ENCODE measurements around the gene BEND3. TPM values are rescaled to one million over a fixed set of nuclear protein-coding genes. Genes with fewer than 3 reads are reported as not detected.
"Not testable (repeated sequence)": the region's sequence is repeated elsewhere in the genome, so short reads cannot be mapped to it uniquely, and the experiment has no call there.

The BEND3 gene
- total RNA-seq, 1 donor from 2014 or later = 3.9 TPM

GRCh38 chr6:107152638-107153430 is 37.5 kb upstream of the BEND3 start:
- DNase-seq (ENCODE audit: low read depth) (no peak), FAIRE-seq (no peak)
- no peaks in the 10 kb centered on the region for H3K27me3 ChIP-seq (ENCODE audit: control insufficient read depth, insufficient read depth, low read length)
- H3K4me3 ChIP-seq (ENCODE audit: low read depth, low read length) = no peak overlapping the region
- TF ChIP-seq CTCF (IDR thresholded peaks at IDR 0.05; ENCODE audit: insufficient read depth, low read length, severe bottlenecking) = no peak
- H3K36me3 ChIP-seq (ENCODE audit: control insufficient read depth, insufficient read depth, low read length) = no peaks in the 10 kb centered on the region

GRCh38 chr6:107144666-107145065 is 29.4 kb upstream of the BEND3 start:
- DNase-seq (ENCODE audit: low read depth) (no peak), FAIRE-seq (no peak)
- Histone ChIP-seq H3K4me3 (ENCODE audit: low read depth, low read length) (no peak overlapping the region), H3K27me3 (ENCODE audit: control insufficient read depth, insufficient read depth, low read length) (no peaks in the 10 kb centered on the region), H3K36me3 (ENCODE audit: control insufficient read depth, insufficient read depth, low read length) (no peaks in the 10 kb centered on the region)
- no peak for TF ChIP-seq CTCF (IDR thresholded peaks at IDR 0.05; ENCODE audit: insufficient read depth, low read length, severe bottlenecking)

- no peaks in the 10 kb centered on the region for H3K36me3 ChIP-seq (ENCODE audit: control insufficient read depth, insufficient read depth, low read length)
- FAIRE-seq (no peak), DNase-seq (ENCODE audit: low read depth) (no peak)
- H3K27me3 ChIP-seq (ENCODE audit: control insufficient read depth, insufficient read depth, low read length) = no peaks in the 10 kb centered on the region
- H3K4me3 ChIP-seq (ENCODE audit: low read depth, low read length) = no peak overlapping the region
- no peak for TF ChIP-seq CTCF (IDR thresholded peaks at IDR 0.05; ENCODE audit: insufficient read depth, low read length, severe bottlenecking)
Observed at GRCh38 chr6:107144014-107144413, 28.7 kb upstream of the BEND3 start.

- H3K27me3 ChIP-seq (ENCODE audit: control insufficient read depth, insufficient read depth, low read length) = no peaks in the 10 kb centered on the region
- H3K36me3 ChIP-seq (ENCODE audit: control insufficient read depth, insufficient read depth, low read length) = no peaks in the 10 kb centered on the region
- no peak overlapping the region for H3K4me3 ChIP-seq (ENCODE audit: low read depth, low read length)
- DNase-seq (ENCODE audit: low read depth) (no peak), FAIRE-seq (no peak)
- no peak for TF ChIP-seq CTCF (IDR thresholded peaks at IDR 0.05; ENCODE audit: insufficient read depth, low read length, severe bottlenecking)
Observed at GRCh38 chr6:107140581-107140980, 25.3 kb upstream of the BEND3 start.

GRCh38 chr6:107136324-107136723 is 21.0 kb upstream of the BEND3 start:
- FAIRE-seq; H3K36me3 ChIP-seq (ENCODE audit: control insufficient read depth, insufficient read depth, low read length); DNase-seq (ENCODE audit: low read depth); H3K27me3 ChIP-seq (ENCODE audit: control insufficient read depth, insufficient read depth, low read length); H3K4me3 ChIP-seq (ENCODE audit: low read depth, low read length): not testable (repeated sequence)

- not testable (repeated sequence) for H3K36me3 ChIP-seq (ENCODE audit: control insufficient read depth, insufficient read depth, low read length); H3K4me3 ChIP-seq (ENCODE audit: low read depth, low read length); DNase-seq (ENCODE audit: low read depth); FAIRE-seq; H3K27me3 ChIP-seq (ENCODE audit: control insufficient read depth, insufficient read depth, low read length)
Observed at GRCh38 chr6:107135048-107135680, 19.8 kb upstream of the BEND3 start.

Data from bronchial epithelial cell (primary cell).